ENCODE data around the gene PLEKHA8. TPM values are rescaled to one million over a fixed set of nuclear protein-coding genes. Genes with fewer than 3 reads are reported as not detected.

Gene PLEKHA8
- total and polyA plus RNA-seq, 10 of the 15 experiments (the other 5 are each of a cell fraction or from before 2014, with no cell fraction given): 1.1 to 13.2 (median 5.7) TPM

- TF ChIP-seq REST (IDR thresholded peaks at IDR 0.05; ENCODE audit: low read depth, low read length): no peak
- peak; percentile 16; the same call in 1 of the 2 replicates for TF ChIP-seq MXI1 (IDR thresholded peaks at IDR 0.05; ENCODE audit: low read depth, low read length)
- TF ChIP-seq TAF1 (IDR thresholded peaks at IDR 0.05; ENCODE audit: borderline replicate concordance, low read depth, low read length): no peak
- no peak for TF ChIP-seq ASH2L (IDR thresholded peaks at IDR 0.05; ENCODE audit: borderline replicate concordance, low read depth)
- TF ChIP-seq BCL11A (IDR thresholded peaks at IDR 0.05; ENCODE audit: low read depth, low read length): no peak
- no peak for TF ChIP-seq TARDBP (IDR thresholded peaks at IDR 0.05; ENCODE audit: borderline replicate concordance)
- TF ChIP-seq ZNF622 (IDR thresholded peaks at IDR 0.05): no peak
- TF ChIP-seq NFXL1 (IDR thresholded peaks at IDR 0.05; ENCODE audit: borderline replicate concordance): no peak
- TF ChIP-seq SMARCA5 (IDR thresholded peaks at IDR 0.05): no peak
- TF ChIP-seq RBBP5 (conservative IDR thresholded peaks at IDR 0.05): no peak
- no peak for TF ChIP-seq POLR2A (IDR thresholded peaks at IDR 0.05; ENCODE audit: low read depth, low read length)
- TF ChIP-seq BRCA1 (IDR thresholded peaks at IDR 0.05; ENCODE audit: low read depth, low read length): peak; percentile 27; the same call in 1 of the 2 replicates
- TF ChIP-seq RUNX3 (IDR thresholded peaks at IDR 0.05; ENCODE audit: low read length): no peak
Observed at GRCh38 chr7:30134611-30135300, 106.5 kb downstream of the PLEKHA8 start, which contains the start of gene MTURN (continued).
